Measurements from ENCODE around the gene KDM4F.

Gene KDM4F

DNA sequence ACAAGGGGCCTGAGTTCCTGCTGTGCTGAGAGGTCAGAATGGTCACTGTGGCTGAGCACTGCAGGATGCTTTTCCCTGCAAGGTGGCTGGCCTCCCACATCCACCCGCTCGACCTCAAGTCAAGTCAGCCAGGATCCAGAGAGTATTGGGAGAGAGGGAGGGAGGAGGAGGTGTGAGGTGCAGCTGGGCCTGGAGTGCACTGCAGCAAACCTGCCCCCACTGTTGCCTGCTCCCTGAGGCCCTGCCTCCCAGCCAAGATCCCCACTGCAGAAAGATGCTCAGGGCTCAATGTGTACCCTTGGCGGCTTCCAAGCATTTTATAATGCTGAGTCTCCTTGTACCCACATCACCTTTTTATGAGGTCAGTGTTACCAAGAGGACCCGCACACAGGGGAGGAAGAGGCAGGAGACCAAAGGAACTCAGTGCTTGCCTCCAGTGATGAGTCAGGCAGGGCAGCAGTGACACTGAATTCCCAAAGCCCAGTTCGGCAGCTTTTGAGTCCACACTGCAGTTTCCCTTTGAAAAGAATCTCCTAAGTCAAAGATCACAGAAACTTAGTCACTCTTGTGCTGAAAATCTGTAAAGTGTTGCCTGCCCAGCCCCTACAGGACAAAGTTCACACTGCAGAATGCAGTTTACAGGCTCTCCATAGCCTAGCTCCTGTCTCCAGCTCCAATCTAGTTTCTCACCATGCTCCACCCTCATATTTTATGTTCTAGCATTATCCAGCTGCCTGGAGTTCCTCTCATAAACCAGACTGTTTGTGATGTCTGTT lies 43.5 kb downstream of the KDM4F start:
- no peak for DNase-seq

DNA sequence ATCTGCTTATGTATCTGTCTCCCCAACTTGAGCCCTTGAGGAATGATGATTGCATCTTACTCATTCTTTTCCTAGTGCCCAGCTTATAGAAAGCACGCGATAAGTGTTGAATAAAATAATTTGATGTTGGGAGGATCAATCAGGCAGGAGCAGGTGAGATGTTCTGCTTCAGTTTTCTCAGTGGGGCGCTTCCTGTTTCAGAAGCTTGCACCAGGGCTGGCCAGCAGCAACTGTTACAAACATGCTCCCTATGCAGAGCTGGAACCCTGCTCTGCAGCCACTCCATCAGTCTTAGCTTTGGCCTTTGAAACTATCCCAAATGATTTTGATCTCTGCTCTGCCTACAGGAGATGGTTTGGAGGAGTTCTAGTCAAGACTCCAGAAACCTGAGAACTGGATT lies 44.3 kb downstream of the KDM4F start:
- no peak for DNase-seq

- DNase-seq = no peak
These were observed 46.8 kb downstream of the KDM4F start for GRCh38 chr11:95095858-95096587.

DNA sequence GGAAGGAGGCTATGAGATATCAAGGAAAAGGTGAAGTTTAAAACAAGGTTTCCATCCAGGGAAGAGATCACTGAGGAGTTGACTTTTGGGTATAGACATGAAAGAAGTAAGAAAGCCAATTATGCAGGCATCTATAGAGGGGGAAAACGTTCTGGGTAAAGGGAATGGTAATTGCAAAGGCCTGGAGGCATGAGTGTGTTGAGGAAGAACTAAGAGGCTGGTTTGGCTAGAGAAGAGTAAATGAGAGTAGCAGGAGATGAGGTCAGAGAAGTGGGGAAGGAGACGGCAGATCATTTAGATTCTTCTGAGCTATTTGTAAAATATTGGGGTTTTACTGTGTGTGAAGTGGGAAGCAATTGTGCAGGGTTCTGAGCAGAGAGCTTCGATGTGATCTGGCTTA lies 48.0 kb downstream of the KDM4F start:
- no peak for DNase-seq

- no peak for DNase-seq
These were observed 49.6 kb downstream of the KDM4F start for GRCh38 chr11:95098826-95099225.

GRCh38 chr11:95100191-95100648 lies 51.0 kb downstream of the KDM4F start:
- DNase-seq = no peak
